Heart left ventricle (tissue), 16 donors: ENCODE measurements around the gene DRAM1. TPM values are rescaled to one million over a fixed set of nuclear protein-coding genes. Genes with fewer than 3 reads are reported as not detected.

ENCODE experiments used
- ATAC-seq, 4 donors: fragments of 200-7000 bp; cut with Tn5 transposase; one replicate each; pipeline ENCODE4 v1.9.1; 2020 to 2022; ENCODE audit warnings: moderate library complexity in 4 of 4, mild to moderate bottlenecking in 3 of 4, moderate number of reproducible peaks in 1 of 4
- DNase-seq, 5 donors: peaks; one replicate each; pipeline ENCODE4 v3.0.0-alpha.2; 2020
- H3K27ac ChIP-seq, 12 donors: fragments of 200-600 bp; sonication (generic) in 4 of 12; one replicate each; pipeline versions ENCODE4 v1.5.0 to v1.8.0; 2016 to 2022; ENCODE audit warnings: mild to moderate bottlenecking in 2 of 12
- H3K27me3 ChIP-seq, 9 donors: fragments of 200-600 bp; sonication (generic) in 2 of 9; one replicate each; pipeline versions ENCODE4 v1.5.1 to v1.8.0; 2016 to 2022; ENCODE audit warnings: mild to moderate bottlenecking in 3 of 9
- H3K36me3 ChIP-seq, 9 donors: fragments of 200-600 bp; sonication (generic) in 2 of 9; one replicate each; pipeline versions ENCODE4 v1.5.0 to v1.8.0; 2018 to 2022; ENCODE audit warnings: mild to moderate bottlenecking in 2 of 9
- H3K4me1 ChIP-seq, 12 donors: fragments of 200-600 bp; sonication (generic) in 4 of 12; one replicate each; pipeline versions ENCODE4 v1.5.0 to v1.8.0; 2016 to 2022; ENCODE audit warnings: mild to moderate bottlenecking in 3 of 12
- H3K4me3 ChIP-seq, 12 donors: fragments of 200-600 bp; sonication (generic) in 4 of 12; one replicate each; pipeline versions ENCODE4 v1.5.0 to v1.8.0; 2017 to 2022; ENCODE audit warnings: mild to moderate bottlenecking in 9 of 12, moderate library complexity in 4 of 12
- H3K9me3 ChIP-seq, 12 donors: fragments of 200-600 bp; sonication (generic) in 4 of 12; one replicate each; pipeline versions ENCODE4 v1.5.0 to v1.8.0; 2016 to 2022; ENCODE audit warnings: mild to moderate bottlenecking in 1 of 12
- POLR2A ChIP-seq, 2 donors: fragments of 450-650 bp; IDR thresholded peaks; one replicate each; pipeline ENCODE4 v1.6.1; 2017; ENCODE audit warnings: antibody characterized with exemption in 2 of 2, mild to moderate bottlenecking in 2 of 2, moderate library complexity in 2 of 2
- WGBS, 4 donors: extraction: QIAGEN DNeasy Blood & Tissue Kit in 2 of 4; methylation state at CpG; one replicate each; pipeline versions ENCODE4 v1.1.5 to v1.1.7; 2013 to 2018; 5-methylcytosine and 5-hydroxymethylcytosine counted together
- intact Hi-C, 10 donors: fragments of 100-400 bp; cut with DNase I; formaldehyde crosslinking; loops; one replicate each; pipeline versions ENCODE4 v1.11.1 to v1.14.2; 2022
- long read RNA-seq, 3 donors: library from polyadenylated mRNA; unstranded; transcript quantifications; one replicate each; pipeline ENCODE4 v2.0.0, GENCODE V29; 2020 to 2021
- polyA plus RNA-seq, 2 donors: library from polyadenylated mRNA; stranded (reverse); fragments of 200-250 nt; gene quantifications; one replicate each; pipeline ENCODE4 v1.2.3, GENCODE V29; 2013
- total RNA-seq, 9 donors: library from RNA; depleted of rRNA in 2 of 9; stranded (reverse); fragments of >200 nt in 2 of 9; fragmentation: NEBNext Ultra II Directional in 3 of 9; extraction: Animal tissue kit (Norgen Biotek cat#: 25700) in 3 of 9; gene quantifications; one replicate each; pipeline versions ENCODE4 v1.1.0 to v1.2.4, GENCODE V29; 2016 to 2023
- TF ChIP-seq, protein P1 (sequence below), 12 donors: fragments of 200-600 bp; sonication (generic) in 4 of 12; IDR thresholded peaks; one replicate each; pipeline versions ENCODE4 v1.5.0 to v1.8.0; 2018 to 2022; ENCODE audit warnings: antibody characterized with exemption in 12 of 12, mild to moderate bottlenecking in 5 of 12
- donor health status: ischemic (EF 13 %, LVEDD 7.1; RV severe dilation, severe dysfunction).
- donor health status: healthy with polysubstance abuse.
- donor health status: DM: no; HTN: yes; CAD: no.
- donor health status: DM: no; HTN: no; CAD: no.
- donor health status: ischemic (EF 25% LVEDD 6.9; RV normal size, moderate dysfunction).
- donor health status: ischemic (EF 25% LVEDD 5.7; RV mildly dilated, moderate dysfunction).
- donor health status: healthy.
- donor health status: DM: yes; HTN: yes; CAD: no.
- donor health status: ischemic (EF 35%, LVEDD 5.7; RV mildly dilated, moderate dysfunction).
- donor health status: nonischemic (EF 11% LVEDD 7.7; RV severe dilation, severe dysfunction).
- donor health status: DM: yes; HTN: yes; CAD: no.
- donor health status: PGD.
- donor health status: ischemic (EF 29% LVEDD 5.4; RV normal size, mild dysfunction).
- donor health status: nonischemic (EF 23%, LVEDD 6.1; RV moderate dilation, normal function).

The DRAM1 gene, protein sequence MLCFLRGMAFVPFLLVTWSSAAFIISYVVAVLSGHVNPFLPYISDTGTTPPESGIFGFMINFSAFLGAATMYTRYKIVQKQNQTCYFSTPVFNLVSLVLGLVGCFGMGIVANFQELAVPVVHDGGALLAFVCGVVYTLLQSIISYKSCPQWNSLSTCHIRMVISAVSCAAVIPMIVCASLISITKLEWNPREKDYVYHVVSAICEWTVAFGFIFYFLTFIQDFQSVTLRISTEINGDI
- total RNA-seq: 10 to 100 TPM in 2 of 9 donors, 1 to 10 TPM in 7; 3.7 to 40.7 (median 4.3) TPM
- 1 to 10 TPM; 2.9 to 3.9 TPM for polyA plus RNA-seq
- long read RNA-seq, donor 1, partial matches to known transcripts: 2 of 10 reads
- long read RNA-seq, donor 1, other reads (novel, unspliced or antisense): 3 of 10 reads
- long read RNA-seq, donor 2, transcript DRAM1-201 (7 exons, 3,519 nt): major isoform, 5 of 16 reads
- long read RNA-seq, donor 2, partial matches to known transcripts: 0 of 16 reads
- long read RNA-seq, donor 2, other reads (novel, unspliced or antisense): 11 of 16 reads
- long read RNA-seq, donor 3, transcript DRAM1-201 (7 exons, 3,519 nt): major isoform, 13 of 22 reads
- long read RNA-seq, donor 3, partial matches to known transcripts: 0 of 22 reads
- long read RNA-seq, donor 3, other reads (novel, unspliced or antisense): 9 of 22 reads

DNA sequence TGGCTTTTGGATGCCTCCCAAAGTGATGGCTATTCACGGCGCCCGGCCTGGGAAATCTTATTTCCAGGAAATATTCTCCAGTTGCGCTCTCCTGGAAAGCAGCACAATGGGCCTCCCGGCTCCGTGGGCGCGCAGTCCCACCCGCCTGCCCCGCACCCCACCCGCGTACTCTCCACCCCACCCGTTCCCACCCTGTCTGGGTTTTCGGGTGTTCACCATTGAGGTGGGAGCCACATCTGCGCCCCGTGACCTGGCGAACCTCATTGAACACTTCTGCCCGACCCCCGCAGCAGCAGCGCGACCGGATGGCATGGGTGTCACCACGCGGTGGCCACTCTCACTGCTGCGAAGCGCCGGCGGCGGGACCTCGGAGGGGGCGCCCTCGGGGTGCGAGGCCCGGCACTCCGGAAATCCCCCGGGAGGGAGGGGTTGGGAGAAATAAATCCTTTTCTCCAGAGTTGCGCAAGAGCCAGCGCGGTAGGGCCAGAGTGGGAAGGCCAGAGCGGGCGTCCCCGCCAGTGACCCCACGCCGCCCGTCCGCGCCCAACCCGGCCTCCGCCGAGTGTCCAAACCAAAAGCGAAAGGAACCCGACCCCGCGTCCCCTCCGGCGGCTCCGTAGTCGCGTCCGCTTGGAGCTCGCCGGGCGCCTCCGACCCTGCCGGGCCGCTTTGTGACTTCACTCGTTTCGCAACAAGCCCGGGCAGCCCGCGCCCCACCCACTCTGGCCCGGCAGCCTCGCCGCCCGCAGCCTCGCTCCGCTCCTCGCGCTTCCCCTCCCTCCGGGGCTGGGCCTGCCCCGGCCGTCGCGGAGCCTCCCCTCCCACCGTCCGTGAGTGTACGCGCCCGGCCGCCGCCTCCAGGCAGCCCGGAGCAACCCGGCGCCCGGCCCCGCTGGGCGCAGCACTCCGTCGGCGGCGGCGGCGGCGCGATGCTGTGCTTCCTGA lies at the start of gene DRAM1:
DRAM1 (plus strand) TSS at position 720 of the 945 bp plus-strand sequence; CDS start at position 930, 210 bp downstream.
- peaks cover 0 to 66% (median 11%) of the 10 kb centered on the region in 12 donors for H3K4me1 ChIP-seq
- DNase-seq (peak; percentile 89 to 96 (median 92)), ATAC-seq (peak; percentile 82 to 97 (median 92))
- no peaks in the 10 kb centered on the region for H3K27me3 ChIP-seq
- 2 to 5% (median 2%) methylated on average over 45 to 105 of the region's 105 CpGs for WGBS, 4 donors
- TF ChIP-seq, protein P1, sequence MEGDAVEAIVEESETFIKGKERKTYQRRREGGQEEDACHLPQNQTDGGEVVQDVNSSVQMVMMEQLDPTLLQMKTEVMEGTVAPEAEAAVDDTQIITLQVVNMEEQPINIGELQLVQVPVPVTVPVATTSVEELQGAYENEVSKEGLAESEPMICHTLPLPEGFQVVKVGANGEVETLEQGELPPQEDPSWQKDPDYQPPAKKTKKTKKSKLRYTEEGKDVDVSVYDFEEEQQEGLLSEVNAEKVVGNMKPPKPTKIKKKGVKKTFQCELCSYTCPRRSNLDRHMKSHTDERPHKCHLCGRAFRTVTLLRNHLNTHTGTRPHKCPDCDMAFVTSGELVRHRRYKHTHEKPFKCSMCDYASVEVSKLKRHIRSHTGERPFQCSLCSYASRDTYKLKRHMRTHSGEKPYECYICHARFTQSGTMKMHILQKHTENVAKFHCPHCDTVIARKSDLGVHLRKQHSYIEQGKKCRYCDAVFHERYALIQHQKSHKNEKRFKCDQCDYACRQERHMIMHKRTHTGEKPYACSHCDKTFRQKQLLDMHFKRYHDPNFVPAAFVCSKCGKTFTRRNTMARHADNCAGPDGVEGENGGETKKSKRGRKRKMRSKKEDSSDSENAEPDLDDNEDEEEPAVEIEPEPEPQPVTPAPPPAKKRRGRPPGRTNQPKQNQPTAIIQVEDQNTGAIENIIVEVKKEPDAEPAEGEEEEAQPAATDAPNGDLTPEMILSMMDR (IDR thresholded peaks at IDR 0.05): peak in 4 of 12 donors; percentile 14 to 24 (median 18)
- peak in 1 of 2 donors; percentile 80 for TF ChIP-seq POLR2A (IDR thresholded peaks at IDR 0.05)
- no peaks in the 10 kb centered on the region for H3K9me3 ChIP-seq
- H3K36me3 ChIP-seq: no peaks in the 10 kb centered on the region
- peak within 1 kb of the TSS; percentile 82 to 99 (median 96) for H3K27ac ChIP-seq
- peak within 1 kb of the TSS; percentile 60 to 95 (median 86) for H3K4me3 ChIP-seq
- intact Hi-C loops: loop anchor here in 3 of 10 donors (2.0 to 5.0 kb wide), 3 partner anchors 45 to 185 kb away; partner anchors contain the start of genes GNPTAB (in 2 of the 3) and WASHC3 (in 1 of the 3)

DNA sequence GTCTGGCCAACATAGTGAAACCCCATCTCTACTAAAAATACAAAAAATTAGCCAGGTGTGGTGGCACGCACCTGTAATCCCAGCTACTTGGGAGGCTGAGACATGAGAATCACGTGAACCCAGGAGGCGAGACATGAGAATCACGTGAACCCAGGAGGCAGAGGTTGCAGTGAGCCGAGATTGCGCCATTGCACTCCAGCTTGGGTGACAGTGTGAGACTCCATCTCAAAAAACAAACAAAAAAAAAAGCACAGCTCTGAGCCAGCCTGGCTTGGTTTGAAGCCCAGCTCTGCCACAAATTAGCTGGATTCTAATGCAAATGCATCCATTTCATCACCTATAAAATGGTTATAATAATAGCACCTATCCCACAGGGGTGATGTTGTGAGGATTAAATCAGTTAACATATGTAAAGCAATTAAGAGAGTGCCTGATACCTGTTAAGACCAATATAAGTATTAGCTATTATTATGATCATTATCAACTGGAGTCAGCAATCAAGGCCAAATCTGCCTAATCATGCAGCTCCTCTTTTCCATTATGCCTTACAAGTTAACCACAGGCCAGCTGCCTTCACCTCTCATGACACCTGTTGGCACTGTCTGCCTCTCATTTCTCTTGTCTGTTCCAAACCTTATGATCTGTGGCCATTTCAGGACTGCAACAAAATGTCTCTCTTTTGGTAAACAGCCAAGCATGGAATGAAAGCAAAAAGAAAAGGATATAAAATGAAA lies 48.8 kb upstream of the DRAM1 start:
- TF ChIP-seq POLR2A (IDR thresholded peaks at IDR 0.05): no peak
- TF ChIP-seq, protein P1 (IDR thresholded peaks at IDR 0.05): no peak
- Histone ChIP-seq H3K4me1 (peaks cover 0 to 66% (median 36%) of the 10 kb centered on the region in 12 donors), H3K27ac (peak overlapping the region in 1 of 12 donors; percentile 10), H3K9me3 (no peaks in the 10 kb centered on the region), H3K36me3 (no peaks in the 10 kb centered on the region), H3K4me3 (peak overlapping the region in 3 of 12 donors; percentile 7 to 88 (median 72)), H3K27me3 (no peaks in the 10 kb centered on the region)
- no peak for DNase-seq
- 94 to 96% (median 96%) methylated on average over 6 of the region's 6 CpGs for WGBS, 4 donors
- ATAC-seq: no peak
- intact Hi-C loops: loop anchor here in 1 of 10 donors (5.0 kb wide), 1 partner anchor 131 kb away; the partner anchor contains the start of gene CHPT1

DNA sequence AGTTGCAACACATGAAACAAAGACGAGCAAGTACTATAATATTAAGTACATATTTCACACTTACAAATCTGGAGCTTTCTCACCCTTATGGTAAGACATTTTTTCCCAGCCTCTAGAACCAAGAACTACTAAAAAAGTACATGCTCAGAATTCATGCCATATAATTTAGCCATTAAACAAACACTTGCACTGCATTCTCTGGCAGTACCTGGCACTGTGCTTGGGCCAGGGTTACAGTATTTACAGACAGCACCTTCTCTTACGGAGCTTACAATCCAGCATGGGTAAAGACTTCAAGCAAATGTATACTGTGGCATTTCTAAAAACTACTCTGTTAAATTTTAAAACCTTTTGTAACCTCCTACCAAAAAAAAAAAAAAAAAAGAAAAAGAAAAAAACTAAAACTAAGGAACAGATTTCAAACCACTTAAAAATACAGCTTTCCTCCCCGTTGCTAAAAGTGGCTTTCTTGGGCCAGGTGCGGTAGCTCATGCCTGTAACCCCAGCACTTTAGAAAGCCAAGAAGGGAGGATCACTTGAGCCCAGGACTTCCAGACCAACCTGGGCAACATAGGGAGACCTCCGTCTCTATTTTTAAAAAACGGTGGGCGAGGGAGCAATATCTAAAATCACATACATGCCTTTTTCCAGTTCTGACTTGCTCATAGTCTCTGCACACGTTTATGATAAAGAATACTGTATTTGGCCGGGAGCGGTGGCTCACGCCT lies 47.6 kb upstream of the DRAM1 start:
- Histone ChIP-seq H3K27me3 (no peaks in the 10 kb centered on the region), H3K4me3 (peak overlapping the region; percentile 67 to 99 (median 81)), H3K9me3 (no peaks in the 10 kb centered on the region), H3K4me1 (peaks cover 0 to 54% (median 29%) of the 10 kb centered on the region in 12 donors), H3K36me3 (no peaks in the 10 kb centered on the region), H3K27ac (peak overlapping the region in 11 of 12 donors; percentile 74 to 90 (median 84))
- no peak for TF ChIP-seq POLR2A (IDR thresholded peaks at IDR 0.05)
- TF ChIP-seq, protein P1 (IDR thresholded peaks at IDR 0.05): no peak
- DNase-seq (no peak), ATAC-seq (peak in 3 of 4 donors; percentile 1 to 10 (median 5))
- intact Hi-C loops: loop anchor here in 8 of 10 donors (2.0 to 10.0 kb wide), 10 partner anchors 37 to 423 kb away; partner anchors contain the start of genes CHPT1 (in 2 of the 8), DRAM1 (in 2 of the 8) and ARL1 (in 1 of the 8)
- 6 to 8% (median 7%) methylated on average over 11 of the region's 11 CpGs for WGBS, 4 donors
